SK-N-SH (cell line): ENCODE results near the gene FAM151B. TPM values are rescaled to one million over a fixed set of nuclear protein-coding genes. Genes with fewer than 3 reads are reported as not detected.

Experiments used
- CTCF ChIA-PET: fragments of 300-600, 350-600 bp; formaldehyde crosslinking; extraction: SDS; loops from one replicate; lab custom pipeline; 2021; lab: Yijun Ruan, JAX
- POLR2A ChIA-PET: fragments of 350-600 bp; sonication (Branson Sonifier 250); formaldehyde crosslinking; extraction: SDS; loops from one replicate; lab custom pipeline; 2020; ENCODE audit warnings: antibody characterized with exemption, inconsistent platforms; lab: Yijun Ruan, JAX
- DNase-seq: peaks from one replicate; pipeline ENCODE4 v3.0.0; 2012
- H2AFZ ChIP-seq: fragments of 200-600 bp; sonication (generic); 2 replicates; pipeline ENCODE4 v1.8.1; 2016; ENCODE audit warnings: antibody characterized with exemption, mild to moderate bottlenecking, low read depth
- H3F3A ChIP-seq: fragments of 200-600 bp; sonication (generic); replicated peaks from 2 replicates; pipeline ENCODE3; 2016; ENCODE audit warnings: antibody characterized with exemption, mild to moderate bottlenecking; ENCODE audit not compliant: insufficient read depth
- H3K27ac ChIP-seq, 2 experiments: fragments of 200-500 bp in 1 of 2; fragments of 200-600 bp in 1 of 2; sonication (Bioruptor generic) in 1 of 2; sonication (generic), shearing (Covaris generic) in 1 of 2; 2 replicates each; pipeline versions ENCODE4 v1.5.1 to v1.6.1; 2014 to 2016; ENCODE audit warnings: low read depth in 2 of 2, inconsistent platforms in 1 of 2, low read length in 1 of 2, mild to moderate bottlenecking in 1 of 2, mixed read lengths in 1 of 2
- H3K27me3 ChIP-seq: fragments of 200-600 bp; sonication (generic), shearing (Covaris generic); 2 replicates; pipeline ENCODE4 v1.6.1; 2016; ENCODE audit warnings: mixed run types; ENCODE audit not compliant: insufficient read depth
- H3K36me3 ChIP-seq, 2 experiments: fragments of 200-500 bp in 1 of 2; fragments of 200-600 bp in 1 of 2; sonication (Bioruptor generic) in 1 of 2; sonication (generic) in 1 of 2; replicated peaks in 1 of 2; 2 replicates each; pipeline versions ENCODE3 to v1.5.1; 2014 to 2016; ENCODE audit warnings: low read length in 1 of 2, mild to moderate bottlenecking in 1 of 2; ENCODE audit not compliant: insufficient read depth in 2 of 2, control insufficient read depth in 1 of 2
- H3K4me1 ChIP-seq, 2 experiments: fragments of 200-500 bp in 1 of 2; fragments of 200-600 bp in 1 of 2; sonication (Bioruptor generic) in 1 of 2; sonication (generic), shearing (Covaris generic) in 1 of 2; 2 replicates each; pipeline versions ENCODE4 v1.5.1 to v1.6.1; 2014 to 2016; ENCODE audit warnings: low read depth in 1 of 2, low read length in 1 of 2, mixed run types in 1 of 2; ENCODE audit not compliant: insufficient read depth in 2 of 2, control insufficient read depth in 1 of 2
- H3K4me2 ChIP-seq: fragments of 200-600 bp; sonication (generic), shearing (Covaris generic); 2 replicates; pipeline ENCODE4 v1.6.1; 2017; ENCODE audit warnings: mixed run types
- H3K4me3 ChIP-seq, 2 experiments: fragments of 200-500 bp in 1 of 2; fragments of 200-600 bp in 1 of 2; sonication (Bioruptor generic) in 1 of 2; sonication (generic), shearing (Covaris generic) in 1 of 2; 2 replicates each; pipeline versions ENCODE4 v1.5.1 to v1.8.1; 2014 to 2016; ENCODE audit warnings: low read depth in 2 of 2, inconsistent platforms in 1 of 2, low read length in 1 of 2, mild to moderate bottlenecking in 1 of 2, mixed read lengths in 1 of 2, moderate library complexity in 1 of 2
- H3K79me2 ChIP-seq: fragments of 200-600 bp; sonication (generic); 2 replicates; pipeline ENCODE4 v1.8.1; 2017; ENCODE audit warnings: mild to moderate bottlenecking; ENCODE audit not compliant: insufficient read depth
- H3K9ac ChIP-seq: fragments of 200-600 bp; sonication (generic); 2 replicates; pipeline ENCODE4 v1.6.1; 2017; ENCODE audit warnings: mixed run types
- H3K9me2 ChIP-seq: fragments of 200-600 bp; sonication (generic); 2 replicates; pipeline ENCODE4 v1.6.1; 2017; ENCODE audit warnings: mixed run types
- H3K9me3 ChIP-seq: fragments of 200-600 bp; sonication (generic); 2 replicates; pipeline ENCODE4 v1.6.1; 2017; ENCODE audit warnings: mixed run types, mild to moderate bottlenecking, moderate library complexity
- H4K20me1 ChIP-seq: fragments of 200-600 bp; sonication (generic); 2 replicates; pipeline ENCODE4 v1.6.1; 2017; ENCODE audit warnings: mild to moderate bottlenecking, mixed run types; ENCODE audit not compliant: insufficient read depth
- ELF1 ChIP-seq: IDR thresholded peaks from 2 replicates; pipeline ENCODE4 v1.4.0; 2012
- GABPA ChIP-seq: IDR thresholded peaks from 2 replicates; pipeline ENCODE4 v1.4.0; 2012; ENCODE audit warnings: low read depth, mild to moderate bottlenecking
- PBX3 ChIP-seq: IDR thresholded peaks from 2 replicates; pipeline ENCODE4; 2012
- POLR2AphosphoS5 ChIP-seq: IDR thresholded peaks from 2 replicates; pipeline ENCODE4 v1.6.1; 2012; ENCODE audit warnings: low read depth, low read length
- RAD21 ChIP-seq: IDR thresholded peaks from 2 replicates; pipeline ENCODE4 v1.6.1; 2012; ENCODE audit warnings: mild to moderate bottlenecking, low read length
- SIN3A ChIP-seq: IDR thresholded peaks from 2 replicates; pipeline ENCODE4 v1.6.1; 2012; ENCODE audit warnings: low read depth, mild to moderate bottlenecking, low read length, moderate library complexity, borderline replicate concordance
- TEAD4 ChIP-seq: IDR thresholded peaks from 2 replicates; pipeline ENCODE4 v1.4.0; 2012; ENCODE audit warnings: mild to moderate bottlenecking, borderline replicate concordance; ENCODE audit not compliant: insufficient read depth
- USF1 ChIP-seq: IDR thresholded peaks from 2 replicates; pipeline ENCODE4 v1.4.0; 2012; ENCODE audit warnings: low read depth, borderline replicate concordance
- USF2 ChIP-seq: fragments of 150-350 bp; IDR thresholded peaks from 2 replicates; pipeline ENCODE4 v1.6.1; 2017; ENCODE audit warnings: antibody characterized with exemption, low read length, low read depth, borderline replicate concordance
- YY1 ChIP-seq: IDR thresholded peaks from 2 replicates; pipeline ENCODE4 v1.4.0; 2012; ENCODE audit warnings: low read depth, mild to moderate bottlenecking
- WGBS: methylation state at CpG from one replicate; pipeline ENCODE4 v1.1.6; 2017; ENCODE audit warnings: low lambda C conversion rate; 5-methylcytosine and 5-hydroxymethylcytosine counted together
- polyA plus RNA-seq, 3 experiments: library from polyadenylated mRNA; depleted of rRNA; stranded (reverse); fragments of >200 nt; gene quantifications; 2 replicates each; pipeline ENCODE4 v1.2.3, GENCODE V29; 2012

FAM151B gene
- polyA plus RNA-seq, 1 of the 3 experiments (the other 2 are of a cell fraction): 1.2 TPM

GRCh38 chr5:80569086-80569960, 81.4 kb downstream of the FAM151B start:
- POLR2A ChIA-PET: interaction anchor here (0.8 kb wide), 1 partner anchor 161 kb away, joined by 3 read pairs; the partner anchor contains the start of gene ZFYVE16
- Histone ChIP-seq H3K9me2 (no peaks in the 10 kb centered on the region), H3K4me3 (peak overlapping the region in 1 of 2 experiments; percentile 43; a peak in 2 of 4 replicates), H3K9ac (no peak overlapping the region), H3K9me3 (no peaks in the 10 kb centered on the region), H3K4me1 (peaks cover 0 to 11% of the 10 kb centered on the region in 2 experiments; a peak in 1 of 4 replicates), H3K36me3 (no peaks in the 10 kb centered on the region), H2AFZ (0 out of 2 replicates have a peak overlapping the region, but pooled peaks have one; percentile 11), H3K79me2 (no peaks in the 10 kb centered on the region), H4K20me1 (no peaks in the 10 kb centered on the region), H3K4me2 (peak overlapping the region; percentile 69; the same call in 1 of the 2 replicates), H3K27me3 (peaks cover 29% of the 10 kb centered on the region), H3K27ac (no peak overlapping the region), H3F3A (no peaks in the 10 kb centered on the region)
- peak; percentile 64 for DNase-seq
- WGBS: 39% methylated on average over 18 of the region's 89 CpGs
- CTCF ChIA-PET: no interaction called here
- TF ChIP-seq GABPA: no peak
- TF ChIP-seq PBX3: no peak
- TF ChIP-seq TEAD4: no peak
- TF ChIP-seq POLR2AphosphoS5: no peak
- no peak for TF ChIP-seq RAD21
- TF ChIP-seq SIN3A: no peak
- no peak for TF ChIP-seq ELF1
- TF ChIP-seq USF2: no peak
- no peak for TF ChIP-seq YY1
- TF ChIP-seq USF1: no peak

- Histone ChIP-seq H3K9ac (no peak within 1 kb of the TSS), H3K79me2 (no peaks in the 10 kb centered on the region), H3K9me3 (no peaks in the 10 kb centered on the region), H3K4me3 (peak within 1 kb of the TSS; percentile 41 to 43), H3K36me3 (no peaks in the 10 kb centered on the region), H4K20me1 (no peaks in the 10 kb centered on the region), H3K4me2 (peak within 1 kb of the TSS; percentile 69; the same call in 1 of the 2 replicates), H3K27me3 (peaks cover 29% of the 10 kb centered on the region), H2AFZ (0 out of 2 replicates have a peak within 1 kb of the TSS, but pooled peaks have one; percentile 11), H3F3A (no peaks in the 10 kb centered on the region), H3K9me2 (no peaks in the 10 kb centered on the region), H3K4me1 (peaks cover 0 to 11% of the 10 kb centered on the region in 2 experiments; a peak in 1 of 4 replicates), H3K27ac (no peak within 1 kb of the TSS)
- ChIA-PET POLR2A (no interaction called here), CTCF (no interaction called here)
- TF ChIP-seq USF1: no peak
- peak; percentile 79 for DNase-seq
- 15% methylated on average over 10 of the region's 73 CpGs for WGBS
These were observed 82.3 kb downstream of the FAM151B start, which contains the start of gene ANKRD34B for GRCh38 chr5:80569961-80570786. Gene ANKRD34B, minus strand, starts transcription at chr5:80570280. Its CDS starts 10,261 bp downstream, at chr5:80560019.
